SK-N-SH (cell line): ENCODE data around the gene ZNF444. TPM values are rescaled to one million over a fixed set of nuclear protein-coding genes. Genes with fewer than 3 reads are reported as not detected.

ENCODE experiments used
- CTCF ChIA-PET: fragments of 300-600, 350-600 bp; formaldehyde crosslinking; extraction: SDS; loops from one replicate; lab custom pipeline; 2021; lab: Yijun Ruan, JAX
- POLR2A ChIA-PET: fragments of 350-600 bp; sonication (Branson Sonifier 250); formaldehyde crosslinking; extraction: SDS; loops from one replicate; lab custom pipeline; 2020; ENCODE audit warnings: antibody characterized with exemption, inconsistent platforms; lab: Yijun Ruan, JAX
- DNase-seq: peaks from one replicate; pipeline ENCODE4 v3.0.0; 2012
- H2AFZ ChIP-seq: fragments of 200-600 bp; sonication (generic); 2 replicates; pipeline ENCODE4 v1.8.1; 2016; ENCODE audit warnings: antibody characterized with exemption, mild to moderate bottlenecking, low read depth
- H3F3A ChIP-seq: fragments of 200-600 bp; sonication (generic); replicated peaks from 2 replicates; pipeline ENCODE3; 2016; ENCODE audit warnings: antibody characterized with exemption, mild to moderate bottlenecking; ENCODE audit not compliant: insufficient read depth
- H3K27ac ChIP-seq, 2 experiments: fragments of 200-500 bp in 1 of 2; fragments of 200-600 bp in 1 of 2; sonication (Bioruptor generic) in 1 of 2; sonication (generic), shearing (Covaris generic) in 1 of 2; 2 replicates each; pipeline versions ENCODE4 v1.5.1 to v1.6.1; 2014 to 2016; ENCODE audit warnings: low read depth in 2 of 2, inconsistent platforms in 1 of 2, low read length in 1 of 2, mild to moderate bottlenecking in 1 of 2, mixed read lengths in 1 of 2
- H3K27me3 ChIP-seq: fragments of 200-600 bp; sonication (generic), shearing (Covaris generic); 2 replicates; pipeline ENCODE4 v1.6.1; 2016; ENCODE audit warnings: mixed run types; ENCODE audit not compliant: insufficient read depth
- H3K36me3 ChIP-seq, 2 experiments: fragments of 200-500 bp in 1 of 2; fragments of 200-600 bp in 1 of 2; sonication (Bioruptor generic) in 1 of 2; sonication (generic) in 1 of 2; replicated peaks in 1 of 2; 2 replicates each; pipeline versions ENCODE3 to v1.5.1; 2014 to 2016; ENCODE audit warnings: low read length in 1 of 2, mild to moderate bottlenecking in 1 of 2; ENCODE audit not compliant: insufficient read depth in 2 of 2, control insufficient read depth in 1 of 2
- H3K4me1 ChIP-seq, 2 experiments: fragments of 200-500 bp in 1 of 2; fragments of 200-600 bp in 1 of 2; sonication (Bioruptor generic) in 1 of 2; sonication (generic), shearing (Covaris generic) in 1 of 2; 2 replicates each; pipeline versions ENCODE4 v1.5.1 to v1.6.1; 2014 to 2016; ENCODE audit warnings: low read depth in 1 of 2, low read length in 1 of 2, mixed run types in 1 of 2; ENCODE audit not compliant: insufficient read depth in 2 of 2, control insufficient read depth in 1 of 2
- H3K4me2 ChIP-seq: fragments of 200-600 bp; sonication (generic), shearing (Covaris generic); 2 replicates; pipeline ENCODE4 v1.6.1; 2017; ENCODE audit warnings: mixed run types
- H3K4me3 ChIP-seq, 2 experiments: fragments of 200-500 bp in 1 of 2; fragments of 200-600 bp in 1 of 2; sonication (Bioruptor generic) in 1 of 2; sonication (generic), shearing (Covaris generic) in 1 of 2; 2 replicates each; pipeline versions ENCODE4 v1.5.1 to v1.8.1; 2014 to 2016; ENCODE audit warnings: low read depth in 2 of 2, inconsistent platforms in 1 of 2, low read length in 1 of 2, mild to moderate bottlenecking in 1 of 2, mixed read lengths in 1 of 2, moderate library complexity in 1 of 2
- H3K79me2 ChIP-seq: fragments of 200-600 bp; sonication (generic); 2 replicates; pipeline ENCODE4 v1.8.1; 2017; ENCODE audit warnings: mild to moderate bottlenecking; ENCODE audit not compliant: insufficient read depth
- H3K9ac ChIP-seq: fragments of 200-600 bp; sonication (generic); 2 replicates; pipeline ENCODE4 v1.6.1; 2017; ENCODE audit warnings: mixed run types
- H3K9me2 ChIP-seq: fragments of 200-600 bp; sonication (generic); 2 replicates; pipeline ENCODE4 v1.6.1; 2017; ENCODE audit warnings: mixed run types
- H3K9me3 ChIP-seq: fragments of 200-600 bp; sonication (generic); 2 replicates; pipeline ENCODE4 v1.6.1; 2017; ENCODE audit warnings: mixed run types, mild to moderate bottlenecking, moderate library complexity
- H4K20me1 ChIP-seq: fragments of 200-600 bp; sonication (generic); 2 replicates; pipeline ENCODE4 v1.6.1; 2017; ENCODE audit warnings: mild to moderate bottlenecking, mixed run types; ENCODE audit not compliant: insufficient read depth
- CTCF ChIP-seq: fragments of 200-600 bp; sonication (generic); IDR thresholded peaks from 2 replicates; pipeline ENCODE4 v1.6.1; 2017; ENCODE audit warnings: antibody characterized with exemption, mild to moderate bottlenecking, moderate library complexity
- EZH2phosphoT487 ChIP-seq: fragments of 200-600 bp; sonication (generic); IDR thresholded peaks from 2 replicates; pipeline ENCODE4 v1.6.1; 2017; ENCODE audit warnings: low read depth, mixed run types, mild to moderate bottlenecking, antibody characterized with exemption, moderate library complexity, borderline replicate concordance
- FOXJ3 ChIP-seq: sonication (generic); formaldehyde crosslinking; IDR thresholded peaks from 2 replicates; pipeline ENCODE4 v1.5.1; 2020; ENCODE audit warnings: mild to moderate bottlenecking, missing genetic modification reagents
- GATA2 ChIP-seq: sonication (generic); formaldehyde crosslinking; IDR thresholded peaks from 2 replicates; pipeline ENCODE4 v1.5.0; 2020; ENCODE audit warnings: mild to moderate bottlenecking, missing genetic modification reagents
- JUND ChIP-seq: IDR thresholded peaks from 2 replicates; pipeline ENCODE4 v1.4.0; 2012
- MXI1 ChIP-seq: IDR thresholded peaks from 2 replicates; pipeline ENCODE4 v1.6.1; 2012; ENCODE audit warnings: mild to moderate bottlenecking, low read depth, low read length, improper control_type of control experiment
- NRF1 ChIP-seq: IDR thresholded peaks from 2 replicates; pipeline ENCODE4 v1.6.1; 2012; ENCODE audit warnings: low read depth, mild to moderate bottlenecking, low read length
- PBX3 ChIP-seq: IDR thresholded peaks from 2 replicates; pipeline ENCODE4; 2012
- RAD21 ChIP-seq: IDR thresholded peaks from 2 replicates; pipeline ENCODE4 v1.6.1; 2012; ENCODE audit warnings: mild to moderate bottlenecking, low read length
- RCOR1 ChIP-seq: fragments of 150-350 bp; IDR thresholded peaks from 2 replicates; pipeline ENCODE4 v1.6.1; 2017; ENCODE audit warnings: antibody characterized with exemption, low read length
- RFX5 ChIP-seq: IDR thresholded peaks from 2 replicates; pipeline ENCODE4 v1.6.1; 2012; ENCODE audit warnings: mild to moderate bottlenecking, improper control_type of control experiment, low read length
- RXRA ChIP-seq: IDR thresholded peaks from 2 replicates; pipeline ENCODE4 v1.4.0; 2012; ENCODE audit warnings: low read depth, mild to moderate bottlenecking, borderline replicate concordance
- SIN3A ChIP-seq: IDR thresholded peaks from 2 replicates; pipeline ENCODE4 v1.6.1; 2012; ENCODE audit warnings: low read depth, mild to moderate bottlenecking, low read length, moderate library complexity, borderline replicate concordance
- TAF1 ChIP-seq: IDR thresholded peaks from 2 replicates; pipeline ENCODE4 v1.6.1; 2012; ENCODE audit warnings: low read depth, mild to moderate bottlenecking, low read length, moderate library complexity, borderline replicate concordance
- USF2 ChIP-seq: fragments of 150-350 bp; IDR thresholded peaks from 2 replicates; pipeline ENCODE4 v1.6.1; 2017; ENCODE audit warnings: antibody characterized with exemption, low read length, low read depth, borderline replicate concordance
- YY1 ChIP-seq: IDR thresholded peaks from 2 replicates; pipeline ENCODE4 v1.4.0; 2012; ENCODE audit warnings: low read depth, mild to moderate bottlenecking
- ZBTB33 ChIP-seq: IDR thresholded peaks from 2 replicates; pipeline ENCODE4 v1.4.0; 2012; ENCODE audit warnings: low read depth, borderline replicate concordance
- WGBS: methylation state at CpG from one replicate; pipeline ENCODE4 v1.1.6; 2017; ENCODE audit warnings: low lambda C conversion rate; 5-methylcytosine and 5-hydroxymethylcytosine counted together
- polyA plus RNA-seq, 3 experiments: library from polyadenylated mRNA; depleted of rRNA; stranded (reverse); fragments of >200 nt; gene quantifications; 2 replicates each; pipeline ENCODE4 v1.2.3, GENCODE V29; 2012

ZNF444 gene
- polyA plus RNA-seq, 1 of the 3 experiments (the other 2 are of a cell fraction), result 23.2 TPM

GRCh38 chr19:56161534-56161933, 20.4 kb downstream of the ZNF444 start:
- Histone ChIP-seq H4K20me1 (no peaks in the 10 kb centered on the region), H3K4me3 (no peak overlapping the region), H3K9me3 (no peaks in the 10 kb centered on the region), H3F3A (no peaks in the 10 kb centered on the region), H2AFZ (no peak overlapping the region), H3K27ac (no peak overlapping the region), H3K9me2 (no peaks in the 10 kb centered on the region), H3K79me2 (no peaks in the 10 kb centered on the region), H3K36me3 (peaks cover 0 to 9% of the 10 kb centered on the region in 2 experiments), H3K9ac (no peak overlapping the region), H3K4me2 (no peak overlapping the region), H3K4me1 (no peaks in the 10 kb centered on the region), H3K27me3 (no peaks in the 10 kb centered on the region)
- CTCF ChIA-PET, result interaction anchor here (0.6 to 2.7 kb wide), 5 partner anchors 83 to 95 kb away, joined by 3 to 12 read pairs (median 4); no protein-coding TSS in a partner anchor
- TF ChIP-seq FOXJ3 (CRISPR knock-in tag) (no peak), NRF1 (no peak), MXI1 (no peak), EZH2phosphoT487 (no peak), ZBTB33 (no peak), YY1 (no peak), RXRA (no peak), CTCF (no peak), USF2 (no peak), SIN3A (no peak), PBX3 (no peak), TAF1 (no peak), JUND (no peak), RFX5 (no peak), RCOR1 (no peak), RAD21 (no peak), GATA2 (CRISPR knock-in tag) (no peak)
- POLR2A ChIA-PET, result no interaction called here
- WGBS, result 100% methylated on average over 6 of the region's 11 CpGs
- DNase-seq, result no peak
